Retinal pigment epithelial cell (primary cell): ENCODE results near the gene RASSF6.

Experiments
- DNase-seq: peaks from one replicate; pipeline ENCODE4 v3.0.0-alpha.2; 2010; ENCODE audit warnings: low read depth
- H3K4me3 ChIP-seq: 2 replicates; pipeline ENCODE4 v1.5.1; 2011; ENCODE audit warnings: mild to moderate bottlenecking, low read length, control low read depth, moderate library complexity
- TF ChIP-seq, protein P1 (sequence below): conservative IDR thresholded peaks from 2 replicates; pipeline ENCODE4 v1.5.1; 2011; ENCODE audit warnings: low read depth, low read length, control low read depth, inconsistent platforms

The RASSF6 gene

DNA sequence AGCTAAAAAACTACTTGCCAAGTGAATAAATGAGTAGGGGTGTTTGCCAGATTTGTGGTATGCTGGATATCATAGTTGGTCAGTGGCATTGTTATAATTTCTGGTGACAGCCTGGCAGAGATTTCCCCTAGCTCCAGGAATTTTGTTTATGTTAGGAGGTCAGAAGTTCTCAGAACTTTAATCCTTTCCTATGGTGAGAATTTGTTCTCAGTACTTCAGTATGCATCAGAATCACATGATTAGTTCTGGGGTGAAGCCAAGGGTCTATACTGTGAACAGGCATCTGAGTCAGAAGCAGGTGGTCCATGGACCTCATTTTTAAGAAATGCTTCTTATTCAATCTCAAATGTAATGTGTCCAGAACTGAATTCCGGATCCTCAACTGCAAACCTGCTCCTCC is 10.5 kb downstream of the RASSF6 start:
- TF ChIP-seq, protein P1, sequence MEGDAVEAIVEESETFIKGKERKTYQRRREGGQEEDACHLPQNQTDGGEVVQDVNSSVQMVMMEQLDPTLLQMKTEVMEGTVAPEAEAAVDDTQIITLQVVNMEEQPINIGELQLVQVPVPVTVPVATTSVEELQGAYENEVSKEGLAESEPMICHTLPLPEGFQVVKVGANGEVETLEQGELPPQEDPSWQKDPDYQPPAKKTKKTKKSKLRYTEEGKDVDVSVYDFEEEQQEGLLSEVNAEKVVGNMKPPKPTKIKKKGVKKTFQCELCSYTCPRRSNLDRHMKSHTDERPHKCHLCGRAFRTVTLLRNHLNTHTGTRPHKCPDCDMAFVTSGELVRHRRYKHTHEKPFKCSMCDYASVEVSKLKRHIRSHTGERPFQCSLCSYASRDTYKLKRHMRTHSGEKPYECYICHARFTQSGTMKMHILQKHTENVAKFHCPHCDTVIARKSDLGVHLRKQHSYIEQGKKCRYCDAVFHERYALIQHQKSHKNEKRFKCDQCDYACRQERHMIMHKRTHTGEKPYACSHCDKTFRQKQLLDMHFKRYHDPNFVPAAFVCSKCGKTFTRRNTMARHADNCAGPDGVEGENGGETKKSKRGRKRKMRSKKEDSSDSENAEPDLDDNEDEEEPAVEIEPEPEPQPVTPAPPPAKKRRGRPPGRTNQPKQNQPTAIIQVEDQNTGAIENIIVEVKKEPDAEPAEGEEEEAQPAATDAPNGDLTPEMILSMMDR, result no peak
- DNase-seq, result peak; percentile 99
- no peak overlapping the region for H3K4me3 ChIP-seq

DNA sequence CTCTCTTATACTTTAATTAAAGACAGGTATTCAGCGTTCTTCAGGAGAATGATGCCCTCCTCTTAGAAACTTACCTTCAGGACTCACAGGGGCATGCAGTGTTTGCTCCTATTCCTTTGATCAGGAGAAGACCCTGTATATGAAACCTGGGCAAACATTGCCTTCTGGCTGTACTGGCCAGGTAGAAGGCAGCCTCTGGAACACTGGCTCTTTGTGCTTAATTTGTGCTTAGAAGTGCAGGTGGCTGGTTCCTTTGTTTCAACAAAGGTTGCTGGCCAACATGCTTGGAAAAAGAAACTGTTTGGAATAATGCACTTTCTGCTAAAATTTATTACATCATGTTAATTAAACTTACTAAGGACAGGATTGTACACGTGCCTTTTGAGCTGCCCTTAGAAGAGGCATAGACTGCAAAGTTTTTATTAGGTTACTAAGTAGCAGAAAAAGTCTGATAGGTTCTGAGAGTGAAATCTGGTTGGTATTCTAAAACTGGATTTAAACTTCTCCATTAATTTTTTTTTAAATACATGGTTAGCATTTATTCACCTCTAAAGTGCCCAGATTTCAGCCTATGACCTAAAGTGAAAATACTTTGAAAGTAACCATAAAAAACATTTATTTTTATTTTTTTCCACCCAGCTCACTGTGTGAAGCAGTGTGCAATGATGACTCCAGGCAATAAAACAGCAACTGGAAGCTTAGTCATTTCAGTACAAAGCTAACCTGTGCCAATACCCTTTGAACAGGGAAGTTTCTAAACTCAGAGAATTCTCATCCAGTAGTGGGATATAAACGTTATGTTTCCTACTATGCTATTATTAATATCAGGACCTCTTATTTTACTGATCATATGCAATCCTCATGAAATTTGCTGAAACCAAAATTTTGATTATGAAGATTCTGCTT is 11.3 kb downstream of the RASSF6 start:
- H3K4me3 ChIP-seq, result no peak overlapping the region
- DNase-seq, result no peak

DNA sequence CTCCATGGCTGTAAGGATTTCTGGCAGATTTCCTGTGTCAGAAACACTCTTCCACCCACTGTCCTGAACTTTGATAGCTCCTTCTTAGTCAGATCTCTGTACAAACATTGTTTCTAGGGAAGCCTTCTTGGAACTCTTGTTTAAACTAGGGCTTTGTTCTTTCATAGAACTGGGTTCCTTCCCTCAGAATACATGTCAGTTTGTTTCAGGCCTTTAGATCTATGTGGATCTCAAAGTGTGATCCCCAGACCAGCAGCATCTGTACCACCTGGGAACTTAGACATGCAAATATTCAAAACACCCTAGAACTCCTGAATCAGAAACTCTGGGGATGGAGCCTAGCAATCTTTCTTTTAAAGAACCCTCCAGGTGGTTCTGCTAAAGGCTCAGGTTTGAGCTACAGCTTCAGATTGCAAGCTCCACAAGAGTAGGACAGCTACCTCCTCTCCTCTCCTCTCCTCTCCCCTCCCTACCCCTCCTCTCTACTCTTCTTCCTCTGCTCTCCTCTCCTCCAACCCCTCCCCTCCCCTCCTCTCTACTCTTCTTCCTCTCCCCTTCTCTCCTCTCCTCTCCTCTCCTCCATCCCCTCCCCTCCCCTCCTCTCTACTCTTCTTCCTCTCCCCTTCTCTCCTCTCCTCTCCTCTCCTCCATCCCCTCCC is 12.7 kb downstream of the RASSF6 start:
- TF ChIP-seq, protein P1, result no peak
- H3K4me3 ChIP-seq, result no peak overlapping the region
- DNase-seq, result no peak

More for the DNA sequence above, 11.3 kb downstream of the RASSF6 start:
- TF ChIP-seq, protein P1, result no peak

DNA sequence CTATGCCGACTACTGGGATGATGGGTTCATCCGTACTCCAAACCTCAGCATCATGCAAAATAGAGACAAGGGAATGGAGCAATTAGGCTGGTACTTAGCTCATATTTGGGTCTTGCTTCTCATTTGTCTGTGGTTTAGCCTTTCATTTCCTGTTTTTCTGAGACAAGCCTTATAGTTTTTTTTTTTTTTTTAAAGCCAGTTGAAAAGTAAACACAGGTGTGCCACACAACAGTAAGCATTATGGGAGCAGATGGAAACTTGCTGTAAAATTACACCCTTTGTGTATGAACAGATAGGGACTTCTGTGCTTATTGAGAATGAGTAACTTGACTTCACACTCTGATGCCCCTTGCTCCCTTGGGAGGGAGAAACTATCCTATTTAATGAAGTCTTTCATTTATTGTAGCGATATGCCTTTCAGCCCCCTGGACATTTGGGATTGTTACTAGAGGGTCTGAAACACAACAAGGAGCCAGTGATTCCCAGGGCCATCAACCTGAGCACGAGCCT is 13.7 kb downstream of the RASSF6 start:
- TF ChIP-seq, protein P1, result no peak
- DNase-seq, result no peak

DNA sequence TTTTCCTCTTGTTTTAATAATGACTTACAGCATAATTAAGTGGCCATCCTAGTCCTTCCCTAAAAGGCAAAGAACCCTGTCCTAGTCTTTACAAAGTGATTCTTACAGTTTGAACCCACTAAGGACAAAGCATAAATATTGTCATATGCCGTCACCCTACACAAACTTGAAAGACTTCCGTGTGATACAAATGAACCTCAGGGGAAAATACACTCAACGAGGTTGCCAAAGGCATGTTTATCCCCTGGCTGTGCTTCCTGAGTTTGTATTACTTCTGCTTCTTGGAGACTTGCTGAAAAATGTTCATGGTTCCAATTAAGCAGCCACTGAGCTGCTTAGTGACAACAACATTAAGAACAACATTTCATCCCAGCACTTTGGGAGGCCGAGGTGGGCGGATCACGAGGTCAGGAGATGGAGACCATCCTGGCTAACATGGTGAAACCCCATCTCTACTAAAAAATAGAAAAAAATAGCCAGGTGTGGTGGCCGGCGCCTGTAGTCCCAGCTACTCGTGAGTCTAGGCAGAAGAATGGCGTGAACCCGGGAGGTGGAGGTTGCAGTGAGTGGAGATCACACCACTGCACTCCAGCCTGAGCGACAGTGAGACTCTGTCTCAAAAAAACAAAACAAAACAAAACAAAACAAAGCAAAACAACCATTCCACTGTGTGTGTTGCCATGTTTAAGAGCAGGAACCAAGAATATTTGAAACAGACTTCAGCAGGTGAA is 16.2 kb downstream of the RASSF6 start:
- DNase-seq, result peak; percentile 79
- no peak overlapping the region for H3K4me3 ChIP-seq
- TF ChIP-seq, protein P1, result no peak

More for the DNA sequence above, 13.7 kb downstream of the RASSF6 start:
- H3K4me3 ChIP-seq, result no peak overlapping the region

DNA sequence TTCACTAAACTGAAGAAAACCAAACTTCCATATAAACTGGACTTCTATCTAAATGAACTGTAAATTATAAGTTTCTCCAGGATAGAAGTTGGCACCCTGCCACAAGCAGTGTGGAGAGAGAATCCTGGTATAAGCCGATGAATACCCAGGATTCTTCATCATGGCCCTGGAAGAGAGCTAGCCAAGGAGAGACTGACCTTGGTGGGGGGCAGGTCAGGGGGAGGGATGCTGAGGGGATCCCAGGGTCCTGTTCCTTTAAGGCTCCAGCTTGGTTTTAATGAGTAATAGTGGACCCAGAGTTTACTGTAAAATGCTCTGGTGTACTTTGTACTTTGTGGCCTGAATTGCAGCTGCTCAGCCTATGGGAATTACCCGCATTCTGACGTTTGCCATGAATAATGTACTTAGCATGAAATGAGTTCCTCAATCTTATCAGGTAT is 16.9 kb downstream of the RASSF6 start:
- peak; percentile 86 for DNase-seq
- H3K4me3 ChIP-seq, result no peak overlapping the region
- TF ChIP-seq, protein P1, result no peak
